Neural cell (in vitro differentiated cells): ENCODE data around the gene RNF133. TPM values are rescaled to one million over a fixed set of nuclear protein-coding genes. Genes with fewer than 3 reads are reported as not detected.

Experiments
- H2AFZ ChIP-seq: fragments of 200-600, 300-800 bp; sonication (generic), shearing (Covaris generic); 2 replicates; pipeline ENCODE4 v1.6.0; 2014; ENCODE audit warnings: low read depth, mild to moderate bottlenecking, antibody characterized with exemption, low read length, moderate library complexity
- H3F3A ChIP-seq: fragments of 200-600 bp; shearing (Covaris generic); 2 replicates; pipeline ENCODE4 v1.6.1; 2016; ENCODE audit warnings: mild to moderate bottlenecking, moderate library complexity, mixed read lengths, antibody characterized with exemption, low read length; ENCODE audit not compliant: insufficient read depth, poor library complexity, severe bottlenecking
- H3K27ac ChIP-seq: fragments of 200-600, 300-800 bp; sonication (generic), shearing (Covaris generic); 2 replicates; pipeline ENCODE4 v1.5.1; 2014; ENCODE audit warnings: mild to moderate bottlenecking, low read length, moderate library complexity
- H3K27me3 ChIP-seq: fragments of 300-800, 200-600 bp; sonication (generic), shearing (Covaris generic); 2 replicates; pipeline ENCODE4 v1.6.0; 2014; ENCODE audit warnings: mild to moderate bottlenecking, low read depth, low read length, moderate library complexity; ENCODE audit not compliant: insufficient read depth
- H3K36me3 ChIP-seq: fragments of 300-800, 200-600 bp; sonication (generic), shearing (Covaris generic); 2 replicates; pipeline ENCODE4 v1.5.1; 2014; ENCODE audit warnings: mild to moderate bottlenecking, antibody characterized with exemption, low read length, moderate library complexity; ENCODE audit not compliant: insufficient read depth
- H3K4me2 ChIP-seq: fragments of 300-800, 200-600 bp; sonication (generic), shearing (Covaris generic); 2 replicates; pipeline ENCODE4 v1.6.0; 2014; ENCODE audit warnings: mild to moderate bottlenecking, low read length
- H3K4me3 ChIP-seq: fragments of 300-800, 200-600 bp; sonication (generic), shearing (Covaris generic); 2 replicates; pipeline ENCODE4 v1.5.1; 2014; ENCODE audit warnings: mild to moderate bottlenecking, low read length, moderate library complexity
- H3K79me2 ChIP-seq: fragments of 200-600 bp; shearing (Covaris generic); replicated peaks from 2 replicates; pipeline ENCODE4 v1.6.0; 2014; ENCODE audit warnings: mild to moderate bottlenecking, low read length, moderate library complexity; ENCODE audit not compliant: insufficient read depth
- H3K9ac ChIP-seq: fragments of 300-800, 200-600 bp; sonication (generic), shearing (Covaris generic); 2 replicates; pipeline ENCODE4 v1.6.1; 2016; ENCODE audit warnings: mild to moderate bottlenecking, low read length, mixed read lengths
- H3K9me2 ChIP-seq: fragments of 200-600 bp; shearing (Covaris generic); 2 replicates; pipeline ENCODE4 v1.6.1; 2016; ENCODE audit warnings: mild to moderate bottlenecking, low read length, mixed read lengths; ENCODE audit not compliant: insufficient read depth
- H3K9me3 ChIP-seq: fragments of 200-600, 300-800 bp; sonication (generic), shearing (Covaris generic); 2 replicates; pipeline ENCODE4 v1.6.1; 2016; ENCODE audit warnings: mild to moderate bottlenecking, mixed run types, low read length, moderate library complexity, mixed read lengths
- H4K20me1 ChIP-seq: fragments of 200-600 bp; shearing (Covaris generic); 2 replicates; pipeline ENCODE4 v1.6.1; 2016; ENCODE audit warnings: mild to moderate bottlenecking, mixed run types; ENCODE audit not compliant: insufficient read depth
- CTCF ChIP-seq: fragments of 450-650 bp; IDR thresholded peaks from 2 replicates; pipeline ENCODE4 v1.5.1; 2014; ENCODE audit warnings: antibody characterized with exemption, mild to moderate bottlenecking, moderate library complexity; ENCODE audit not compliant: poor library complexity, severe bottlenecking
- EP300 ChIP-seq: fragments of 450-650 bp; conservative IDR thresholded peaks from 2 replicates; pipeline ENCODE4 v1.6.1; 2014; ENCODE audit warnings: antibody characterized with exemption, mild to moderate bottlenecking, moderate library complexity; ENCODE audit not compliant: poor library complexity, severe bottlenecking
- EZH2 ChIP-seq: fragments of 200-600, 300-800 bp; shearing (Covaris generic), sonication (generic); IDR thresholded peaks from 2 replicates; pipeline ENCODE4 v1.6.1; 2014; ENCODE audit warnings: antibody characterized with exemption, low read length, borderline replicate concordance, mild to moderate bottlenecking; ENCODE audit not compliant: insufficient read depth, poor library complexity, severe bottlenecking
- MXI1 ChIP-seq: fragments of 450-650 bp; conservative IDR thresholded peaks from 2 replicates; pipeline ENCODE4 v1.6.1; 2014; ENCODE audit warnings: antibody characterized with exemption, mild to moderate bottlenecking; ENCODE audit not compliant: poor library complexity, severe bottlenecking
- POLR2AphosphoS5 ChIP-seq: IDR thresholded peaks from 2 replicates; pipeline ENCODE4 v1.6.1; 2012
- RAD21 ChIP-seq: fragments of 450-650 bp; conservative IDR thresholded peaks from 2 replicates; pipeline ENCODE4 v1.6.1; 2014; ENCODE audit warnings: antibody characterized with exemption, mild to moderate bottlenecking, moderate library complexity
- REST ChIP-seq: IDR thresholded peaks from 2 replicates; pipeline ENCODE4 v1.6.1; 2012; ENCODE audit warnings: borderline replicate concordance
- SMC3 ChIP-seq: fragments of 450-650 bp; conservative IDR thresholded peaks from 2 replicates; pipeline ENCODE4 v1.6.1; 2014; ENCODE audit warnings: antibody characterized with exemption, mild to moderate bottlenecking, moderate library complexity; ENCODE audit not compliant: poor library complexity
- TAF1 ChIP-seq: IDR thresholded peaks from 2 replicates; pipeline ENCODE4 v1.6.1; 2012; ENCODE audit warnings: low read depth
- polyA plus RNA-seq: library from polyadenylated mRNA; depleted of rRNA; stranded (reverse); fragments of >200 nt; gene quantifications from 2 replicates; pipeline ENCODE4 v1.2.3, GENCODE V29; 2014

The RNF133 gene
- polyA plus RNA-seq, 1 donor from 2014 or later = not detected

- no peaks in the 10 kb centered on the region for H4K20me1 ChIP-seq
- H3K79me2 ChIP-seq = no peaks in the 10 kb centered on the region
- H3K4me3 ChIP-seq = no peak overlapping the region
- no peak for TF ChIP-seq EZH2
- TF ChIP-seq RAD21 = no peak
- no peak for TF ChIP-seq EP300
- no peak for TF ChIP-seq CTCF
- no peak for TF ChIP-seq POLR2AphosphoS5
- TF ChIP-seq MXI1 = no peak
- no peak for TF ChIP-seq REST
- no peak for TF ChIP-seq SMC3
- TF ChIP-seq TAF1 = no peak
- no peak overlapping the region for H2AFZ ChIP-seq
- H3K4me2 ChIP-seq = no peak overlapping the region
- no peak overlapping the region for H3K9ac ChIP-seq
- no peaks in the 10 kb centered on the region for H3K9me2 ChIP-seq
- no peaks in the 10 kb centered on the region for H3K36me3 ChIP-seq
- H3K27me3 ChIP-seq = no peaks in the 10 kb centered on the region
- H3F3A ChIP-seq = no peaks in the 10 kb centered on the region
- H3K27ac ChIP-seq = no peak overlapping the region
- H3K9me3 ChIP-seq = no peaks in the 10 kb centered on the region
Observed at GRCh38 chr7:122746948-122747347, 48.0 kb upstream of the RNF133 start.

GRCh38 chr7:122743211-122743610 lies 44.3 kb upstream of the RNF133 start:
- no peaks in the 10 kb centered on the region for H3K36me3 ChIP-seq
- no peaks in the 10 kb centered on the region for H3K9me2 ChIP-seq
- no peaks in the 10 kb centered on the region for H3F3A ChIP-seq
- no peak for TF ChIP-seq MXI1
- no peak for TF ChIP-seq CTCF
- TF ChIP-seq RAD21 = no peak
- no peak for TF ChIP-seq SMC3
- TF ChIP-seq REST = no peak
- TF ChIP-seq EP300 = no peak
- TF ChIP-seq TAF1 = no peak
- H3K27me3 ChIP-seq = no peaks in the 10 kb centered on the region
- no peak overlapping the region for H3K9ac ChIP-seq
- H3K4me2 ChIP-seq = no peak overlapping the region
- H4K20me1 ChIP-seq = no peaks in the 10 kb centered on the region
- no peaks in the 10 kb centered on the region for H3K9me3 ChIP-seq
- H2AFZ ChIP-seq = no peak overlapping the region
- no peak overlapping the region for H3K27ac ChIP-seq
- no peak overlapping the region for H3K4me3 ChIP-seq
- no peaks in the 10 kb centered on the region for H3K79me2 ChIP-seq
